Measurements from ENCODE around the gene SRPX2. TPM values are rescaled to one million over a fixed set of nuclear protein-coding genes. Genes with fewer than 3 reads are reported as not detected.

Gene SRPX2
- polyA plus RNA-seq, 1 donor (not counting 4 experiments of a cell fraction or from before 2014, with no cell fraction given), result 4.0 TPM

DNA sequence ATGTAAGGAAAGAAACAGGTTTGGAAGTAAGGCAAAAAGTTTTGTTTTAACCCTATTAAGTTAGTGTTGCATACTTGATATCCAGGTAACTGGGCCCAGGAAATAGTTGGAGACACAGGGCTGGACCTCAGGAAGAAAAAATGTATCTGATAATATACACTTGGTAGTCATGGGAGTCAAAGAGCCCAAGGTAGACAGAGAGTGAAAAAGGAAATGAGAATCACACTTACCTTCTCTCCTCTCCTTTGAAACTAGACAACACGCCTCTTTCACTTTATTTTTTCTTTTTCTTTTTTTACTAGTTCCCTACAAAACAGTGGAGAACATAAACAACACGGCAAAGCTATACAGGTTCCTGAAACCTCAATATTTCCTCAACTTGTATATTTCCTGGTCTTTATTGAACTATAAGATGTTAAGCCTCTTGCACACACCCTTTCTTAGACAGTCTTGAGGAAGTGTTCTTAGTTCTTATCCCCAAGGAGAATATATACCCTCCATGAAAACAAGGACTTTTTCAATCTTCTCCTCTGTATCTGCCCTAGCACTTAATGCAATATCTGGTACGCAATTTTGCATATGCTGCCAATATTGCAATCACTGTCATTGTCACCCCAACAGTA lies 60.7 kb downstream of the SRPX2 start:
- Histone ChIP-seq H3K4me1 (ENCODE audit: control insufficient read depth, extremely low read depth, insufficient read depth, low read length) (no peaks in the 10 kb centered on the region), H3K27ac (ENCODE audit: control insufficient read depth, insufficient read depth, low read length) (no peak overlapping the region), H3K9ac (ENCODE audit: control insufficient read depth, extremely low read depth, insufficient read depth, low read length) (no peak overlapping the region), H3K9me1 (ENCODE audit: control insufficient read depth, extremely low read depth, insufficient read depth, low read length) (no peaks in the 10 kb centered on the region), H3K79me2 (ENCODE audit: control insufficient read depth, insufficient read depth, low read length) (no peaks in the 10 kb centered on the region), H2AFZ (ENCODE audit: control insufficient read depth, low read length) (no peak overlapping the region), H3K4me2 (ENCODE audit: control insufficient read depth, extremely low read depth, insufficient read depth, low read depth, low read length) (no peak overlapping the region), H3K36me3 (ENCODE audit: control insufficient read depth in 2 of 2, extremely low read depth in 1 of 2, insufficient read depth in 2 of 2, low read length in 2 of 2) (no peaks in the 10 kb centered on the region), H4K20me1 (ENCODE audit: control insufficient read depth, extremely low read depth, insufficient read depth, low read length) (no peaks in the 10 kb centered on the region), H3K4me3 (ENCODE audit: control insufficient read depth in 2 of 3, extremely low read depth in 1 of 3, insufficient read depth in 2 of 3, low read depth in 1 of 3, low read length in 3 of 3) (no peak overlapping the region), H3K9me3 (ENCODE audit: control insufficient read depth, low read depth, low read length) (no peaks in the 10 kb centered on the region), H3K27me3 (ENCODE audit: control insufficient read depth, extremely low read depth, insufficient read depth, low read length) (peaks cover 3% of the 10 kb centered on the region)
- TF ChIP-seq CTCF (optimal IDR thresholded peaks at IDR 0.05 in 1 of 3, IDR thresholded peaks at IDR 0.05 in 1 of 3, conservative IDR thresholded peaks at IDR 0.05 in 1 of 3; ENCODE audit: extremely low read depth in 1 of 3, insufficient read depth in 2 of 3, low read length in 3 of 3), result no peak
- TF ChIP-seq EZH2 (IDR thresholded peaks at IDR 0.05; ENCODE audit: low read length), result no peak
- DNase-seq (ENCODE audit: low read depth, low spot score) (no peak), FAIRE-seq (no peak)
- dilution Hi-C loops (cut with MboI; ENCODE audit: extremely low pct_ligation_motif_present, low sequenced_read_pairs), result no loop called here

- DNase-seq (ENCODE audit: low read depth, low spot score), result no peak
- Histone ChIP-seq H3K27me3 (ENCODE audit: control insufficient read depth, extremely low read depth, insufficient read depth, low read length) (no peaks in the 10 kb centered on the region), H3K79me2 (ENCODE audit: control insufficient read depth, insufficient read depth, low read length) (no peaks in the 10 kb centered on the region), H3K4me3 (ENCODE audit: control insufficient read depth in 2 of 3, extremely low read depth in 1 of 3, insufficient read depth in 2 of 3, low read depth in 1 of 3, low read length in 3 of 3) (no peak overlapping the region), H3K36me3 (ENCODE audit: control insufficient read depth in 2 of 2, extremely low read depth in 1 of 2, insufficient read depth in 2 of 2, low read length in 2 of 2) (no peaks in the 10 kb centered on the region), H3K27ac (ENCODE audit: control insufficient read depth, insufficient read depth, low read length) (no peak overlapping the region), H3K4me1 (ENCODE audit: control insufficient read depth, extremely low read depth, insufficient read depth, low read length) (no peaks in the 10 kb centered on the region), H4K20me1 (ENCODE audit: control insufficient read depth, extremely low read depth, insufficient read depth, low read length) (no peaks in the 10 kb centered on the region), H3K9ac (ENCODE audit: control insufficient read depth, extremely low read depth, insufficient read depth, low read length) (no peak overlapping the region), H2AFZ (ENCODE audit: control insufficient read depth, low read length) (no peak overlapping the region), H3K9me3 (ENCODE audit: control insufficient read depth, low read depth, low read length) (no peaks in the 10 kb centered on the region), H3K4me2 (ENCODE audit: control insufficient read depth, extremely low read depth, insufficient read depth, low read depth, low read length) (no peak overlapping the region), H3K9me1 (ENCODE audit: control insufficient read depth, extremely low read depth, insufficient read depth, low read length) (no peaks in the 10 kb centered on the region)
- FAIRE-seq, result no peak
- dilution Hi-C loops (cut with MboI; ENCODE audit: extremely low pct_ligation_motif_present, low sequenced_read_pairs), result no loop called here
- TF ChIP-seq EZH2 (IDR thresholded peaks at IDR 0.05; ENCODE audit: low read length), result no peak
- no peak for TF ChIP-seq CTCF (optimal IDR thresholded peaks at IDR 0.05 in 1 of 3, IDR thresholded peaks at IDR 0.05 in 1 of 3, conservative IDR thresholded peaks at IDR 0.05 in 1 of 3; ENCODE audit: extremely low read depth in 1 of 3, insufficient read depth in 2 of 3, low read length in 3 of 3)
Observed at GRCh38 chrX:100710816-100711215, 66.8 kb downstream of the SRPX2 start.
